OCI-LY7 (cell line): Measurements from ENCODE around the gene HMGN2. TPM values are rescaled to one million over a fixed set of nuclear protein-coding genes. Genes with fewer than 3 reads are reported as not detected.
"Not testable (repeated sequence)": the region's sequence is repeated elsewhere in the genome, so short reads cannot be mapped to it uniquely, and the experiment has no call there.

Experiments used
- BruUV-seq: library from RNA; stranded (reverse); fragments of 400-500 nt; replicated peaks from 2 replicates; lab custom pipeline; 2021; lab: Mats Ljungman, UMichigan
- CTCF ChIA-PET: fragments of 300-600 bp; sonication (Branson Sonifier 250); formaldehyde crosslinking; loops from one replicate; lab custom pipeline; 2022; ENCODE audit warnings: antibody characterized with exemption; ENCODE audit not compliant: unreplicated experiment; lab: Charles Lee
- POLR2A ChIA-PET: fragments of 300-600 bp; sonication (Branson Sonifier 250); formaldehyde crosslinking; loops from one replicate; lab custom pipeline; 2022; ENCODE audit warnings: antibody characterized with exemption; lab: Charles Lee
- DNase-seq: peaks from one replicate; pipeline ENCODE4 v3.0.0-alpha.2; 2015; ENCODE audit warnings: low spot score
- H2AFZ ChIP-seq: fragments of 200-600 bp; sonication (generic), shearing (Covaris generic); 2 replicates; pipeline ENCODE4 v1.6.1; 2014; ENCODE audit warnings: mild to moderate bottlenecking, antibody characterized with exemption, low read length, moderate library complexity
- H3K27ac ChIP-seq: fragments of 200-600 bp; sonication (generic); 2 replicates; pipeline ENCODE4 v1.5.1; 2014; ENCODE audit warnings: mixed run types, low read depth, mild to moderate bottlenecking, moderate library complexity, low read length, inconsistent platforms; ENCODE audit not compliant: poor library complexity, severe bottlenecking
- H3K36me3 ChIP-seq: fragments of 200-600 bp; sonication (generic); 2 replicates; pipeline ENCODE4 v1.6.1; 2014; ENCODE audit warnings: mild to moderate bottlenecking, antibody characterized with exemption, low read length, moderate library complexity, mixed read lengths; ENCODE audit not compliant: insufficient read depth
- H3K4me1 ChIP-seq: fragments of 200-600 bp; sonication (generic); 2 replicates; pipeline ENCODE4 v1.5.1; 2014; ENCODE audit warnings: mild to moderate bottlenecking, low read length; ENCODE audit not compliant: insufficient read depth, poor library complexity, severe bottlenecking
- H3K4me2 ChIP-seq: fragments of 200-600 bp; sonication (generic); 2 replicates; pipeline ENCODE4 v1.6.1; 2014; ENCODE audit warnings: mild to moderate bottlenecking, low read length
- H3K4me3 ChIP-seq: fragments of 200-600 bp; sonication (generic); 2 replicates; pipeline ENCODE4 v1.5.1; 2014; ENCODE audit warnings: mild to moderate bottlenecking, low read depth, low read length; ENCODE audit not compliant: poor library complexity, severe bottlenecking
- H3K79me2 ChIP-seq: fragments of 200-600 bp; sonication (generic); 2 replicates; pipeline ENCODE4 v1.6.1; 2016; ENCODE audit warnings: low read depth, mild to moderate bottlenecking, low read length, moderate library complexity, mixed read lengths; ENCODE audit not compliant: insufficient read depth
- H3K9me2 ChIP-seq: fragments of 200-600 bp; sonication (generic); 2 replicates; pipeline ENCODE4 v1.6.1; 2016; ENCODE audit warnings: mild to moderate bottlenecking, low read length, mixed read lengths; ENCODE audit not compliant: insufficient read depth
- H3K9me3 ChIP-seq: fragments of 200-600 bp; sonication (generic); 2 replicates; pipeline ENCODE4 v1.6.1; 2014; ENCODE audit warnings: mild to moderate bottlenecking, mixed run types, low read length, mixed read lengths
- H4K20me1 ChIP-seq: fragments of 200-600 bp; sonication (generic); 2 replicates; pipeline ENCODE4 v1.6.1; 2014; ENCODE audit warnings: mild to moderate bottlenecking, antibody characterized with exemption, low read length, moderate library complexity, mixed read lengths; ENCODE audit not compliant: insufficient read depth
- EZH2phosphoT487 ChIP-seq: fragments of 200-600 bp; sonication (generic); IDR thresholded peaks from 2 replicates; pipeline ENCODE4 v1.6.1; 2018; ENCODE audit warnings: low read depth, borderline replicate concordance, mild to moderate bottlenecking, mixed run types, antibody characterized with exemption, low read length, moderate library complexity, mixed read lengths
- intact Hi-C: fragments of 100-400 bp; cut with micrococcal nuclease; formaldehyde crosslinking; loops from one replicate; pipeline ENCODE4 v1.10.0; 2022; ENCODE audit not compliant: unreplicated experiment
- total RNA-seq, 2 experiments: library from RNA; depleted of rRNA in 1 of 2; stranded (reverse); fragments of >200 nt in 1 of 2; shearing (Covaris generic) in 1 of 2; gene quantifications; 2 replicates each; pipeline ENCODE4 v1.2.3, GENCODE V29; 2014 to 2022
- TF ChIP-seq, protein P1 (sequence below): fragments of 200-600 bp; sonication (generic); conservative IDR thresholded peaks from 2 replicates; pipeline ENCODE4 v1.5.1; 2014; ENCODE audit warnings: mild to moderate bottlenecking, antibody characterized with exemption, low read length, moderate library complexity, mixed read lengths

The HMGN2 gene
- total RNA-seq, 2 experiments from 2014 or later = 649 to 1,017 TPM

DNA sequence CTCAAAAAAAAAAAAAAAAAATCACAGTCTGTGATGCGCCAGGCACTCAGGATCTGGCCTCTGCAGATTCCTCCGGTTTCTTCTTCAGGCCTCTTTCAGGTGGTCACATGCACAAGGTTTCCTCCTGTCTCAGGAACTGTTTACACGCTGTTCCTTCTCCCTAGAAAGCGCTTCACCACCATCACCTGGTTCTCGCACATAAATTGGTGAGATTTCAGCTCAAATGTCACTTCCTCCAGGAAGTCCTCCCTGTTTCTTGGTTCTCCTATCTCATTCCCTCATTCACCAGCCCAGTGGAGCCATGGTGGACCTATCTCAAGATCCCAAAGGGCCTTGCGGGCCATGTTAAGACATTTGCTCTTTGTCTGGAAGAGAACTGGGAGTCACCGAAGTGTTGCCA lies 26.7 kb downstream of the HMGN2 start:
- Histone ChIP-seq H3K9me2 (no peaks in the 10 kb centered on the region), H3K27ac (no peak overlapping the region), H3K36me3 (no peaks in the 10 kb centered on the region), H3K4me1 (peaks cover 25% of the 10 kb centered on the region), H3K79me2 (peaks cover 3% of the 10 kb centered on the region; the same call in 1 of the 2 replicates), H3K4me2 (peak overlapping the region; percentile 84; the same call in 1 of the 2 replicates), H4K20me1 (no peaks in the 10 kb centered on the region), H3K9me3 (no peaks in the 10 kb centered on the region), H2AFZ (no peak overlapping the region), H3K4me3 (no peak overlapping the region)
- intact Hi-C loops = no loop called here
- ChIA-PET POLR2A (interaction anchor here (0.7 kb wide), 1 partner anchor 153 kb away, joined by 5 read pairs; no protein-coding TSS in a partner anchor), CTCF (no interaction called here)
- DNase-seq = no peak
- TF ChIP-seq EZH2phosphoT487 = no peak
- TF ChIP-seq, protein P1, sequence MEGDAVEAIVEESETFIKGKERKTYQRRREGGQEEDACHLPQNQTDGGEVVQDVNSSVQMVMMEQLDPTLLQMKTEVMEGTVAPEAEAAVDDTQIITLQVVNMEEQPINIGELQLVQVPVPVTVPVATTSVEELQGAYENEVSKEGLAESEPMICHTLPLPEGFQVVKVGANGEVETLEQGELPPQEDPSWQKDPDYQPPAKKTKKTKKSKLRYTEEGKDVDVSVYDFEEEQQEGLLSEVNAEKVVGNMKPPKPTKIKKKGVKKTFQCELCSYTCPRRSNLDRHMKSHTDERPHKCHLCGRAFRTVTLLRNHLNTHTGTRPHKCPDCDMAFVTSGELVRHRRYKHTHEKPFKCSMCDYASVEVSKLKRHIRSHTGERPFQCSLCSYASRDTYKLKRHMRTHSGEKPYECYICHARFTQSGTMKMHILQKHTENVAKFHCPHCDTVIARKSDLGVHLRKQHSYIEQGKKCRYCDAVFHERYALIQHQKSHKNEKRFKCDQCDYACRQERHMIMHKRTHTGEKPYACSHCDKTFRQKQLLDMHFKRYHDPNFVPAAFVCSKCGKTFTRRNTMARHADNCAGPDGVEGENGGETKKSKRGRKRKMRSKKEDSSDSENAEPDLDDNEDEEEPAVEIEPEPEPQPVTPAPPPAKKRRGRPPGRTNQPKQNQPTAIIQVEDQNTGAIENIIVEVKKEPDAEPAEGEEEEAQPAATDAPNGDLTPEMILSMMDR = no peak
- no TSS peak for BruUV-seq

- H3K27ac ChIP-seq = peak overlapping the region; percentile 84
- peaks cover 3% of the 10 kb centered on the region; the same call in 1 of the 2 replicates for H3K79me2 ChIP-seq
- peaks cover 25% of the 10 kb centered on the region for H3K4me1 ChIP-seq
- peak overlapping the region; percentile 84 for H3K4me2 ChIP-seq
- no peaks in the 10 kb centered on the region for H3K9me3 ChIP-seq
- no TSS peak for BruUV-seq
- peak overlapping the region; percentile 74; the same call in 1 of the 2 replicates for H2AFZ ChIP-seq
- CTCF ChIA-PET = interaction anchor here (1.3 to 1.5 kb wide), 3 partner anchors 11 to 41 kb away, joined by 3 to 4 read pairs (median 3); no protein-coding TSS in a partner anchor
- H3K4me3 ChIP-seq = peak overlapping the region; percentile 75
- H3K9me2 ChIP-seq = no peaks in the 10 kb centered on the region
- H3K36me3 ChIP-seq = no peaks in the 10 kb centered on the region
- intact Hi-C loops = loop anchor here (1.0 to 2.0 kb wide), 4 partner anchors 27 to 288 kb away; no protein-coding TSS in a partner anchor
- TF ChIP-seq, protein P1 = peak; percentile 51; the same call in 1 of the 2 replicates
- TF ChIP-seq EZH2phosphoT487 = no peak
- POLR2A ChIA-PET = interaction anchor here (0.7 to 2.6 kb wide), 9 partner anchors 17 to 330 kb away, joined by 3 to 12 read pairs (median 4); partner anchors contain the start of gene PIGV
- peak; percentile 90 for DNase-seq
- H4K20me1 ChIP-seq = no peaks in the 10 kb centered on the region
Measured at GRCh38 chr1:26500488-26501175, 28.4 kb downstream of the HMGN2 start.

- BruUV-seq, H2AFZ ChIP-seq, H3K4me2 ChIP-seq, CTCF ChIA-PET, H3K9me3 ChIP-seq, H3K27ac ChIP-seq, H3K9me2 ChIP-seq, H4K20me1 ChIP-seq, H3K4me1 ChIP-seq, H3K79me2 ChIP-seq, DNase-seq, intact Hi-C loops, H3K36me3 ChIP-seq, H3K4me3 ChIP-seq: not testable (repeated sequence)
- POLR2A ChIA-PET = interaction anchor here (0.6 kb wide), 1 partner anchor 1107 kb away, joined by 4 read pairs; no protein-coding TSS in a partner anchor
Measured at GRCh38 chr1:26510711-26511110, 38.5 kb downstream of the HMGN2 start.

GRCh38 chr1:26515836-26516235 lies 43.6 kb downstream of the HMGN2 start:
- H3K4me1 ChIP-seq, H3K9me3 ChIP-seq, H3K4me2 ChIP-seq, H3K4me3 ChIP-seq, intact Hi-C loops, POLR2A ChIA-PET, BruUV-seq, H3K27ac ChIP-seq, CTCF ChIA-PET, H2AFZ ChIP-seq, H3K79me2 ChIP-seq, H4K20me1 ChIP-seq, H3K9me2 ChIP-seq, H3K36me3 ChIP-seq, DNase-seq: not testable (repeated sequence)
